ENCODE results near the gene ITPRID2.

- no peak for TF ChIP-seq CTCF (IDR thresholded peaks at IDR 0.05)
- TF ChIP-seq POLR2A (IDR thresholded peaks at IDR 0.05), result no peak
Observed at GRCh38 chr2:181853696-181854095, 37.8 kb upstream of the ITPRID2 start.

All from testis (tissue), 2 donors.